CD4-positive, alpha-beta T cell treated with Interleukin-4 for 1 hour (primary cell): ENCODE data around the gene C2orf81.
A peak's percentile ranks its signal among the peaks of the same experiment; 100 is the strongest.
"Not testable (repeated sequence)": the region's sequence is repeated elsewhere in the genome, so short reads cannot be mapped to it uniquely, and the experiment has no call there.

Experiments used
- DNase-seq, 2 donors: peaks; one replicate each; pipeline ENCODE4 v3.0.0-alpha.2; 2020 to 2022

The C2orf81 gene

GRCh38 chr2:74442483-74443297 lies 21.3 kb upstream of the C2orf81 start:
- not testable (repeated sequence) for DNase-seq

GRCh38 chr2:74441690-74442482 lies 20.5 kb upstream of the C2orf81 start, which contains the start of gene RTKN:
Gene RTKN (minus strand): TSS chr2:74441937. CDS start chr2:74441816, 121 bp downstream.
- peak; percentile 40 to 46 for DNase-seq

GRCh38 chr2:74441170-74441689 lies 19.8 kb upstream of the C2orf81 start:
- DNase-seq: no peak

- DNase-seq: peak; percentile 42 to 67
These were observed 19.2 kb upstream of the C2orf81 start for GRCh38 chr2:74440378-74441169.

- DNase-seq: no peak
These were observed 18.5 kb upstream of the C2orf81 start for GRCh38 chr2:74439803-74440377.

- DNase-seq: no peak
These were observed 18.0 kb upstream of the C2orf81 start for GRCh38 chr2:74439373-74439772.

GRCh38 chr2:74438248-74438647 lies 16.8 kb upstream of the C2orf81 start:
- DNase-seq: no peak

GRCh38 chr2:74436848-74437695 lies 15.7 kb upstream of the C2orf81 start:
- no peak for DNase-seq

- DNase-seq: no peak
These were observed 14.8 kb upstream of the C2orf81 start for GRCh38 chr2:74436111-74436805.

- no peak for DNase-seq
These were observed 9.1 kb upstream of the C2orf81 start for GRCh38 chr2:74430502-74430901.

GRCh38 chr2:74429487-74430451 lies 8.3 kb upstream of the C2orf81 start:
- DNase-seq: no peak

- DNase-seq: no peak
These were observed 7.3 kb upstream of the C2orf81 start for GRCh38 chr2:74428675-74429074.

- DNase-seq: no peak
These were observed 6.1 kb upstream of the C2orf81 start for GRCh38 chr2:74427551-74427950.

GRCh38 chr2:74426181-74426758 lies 4.9 kb upstream of the C2orf81 start:
- DNase-seq: no peak

- DNase-seq: no peak
These were observed 4.1 kb upstream of the C2orf81 start for GRCh38 chr2:74425523-74425922.

GRCh38 chr2:74424995-74425406 lies 3.6 kb upstream of the C2orf81 start:
- no peak for DNase-seq

- no peak for DNase-seq
These were observed 2.9 kb upstream of the C2orf81 start for GRCh38 chr2:74424139-74424992.
